MM.1S (cell line): ENCODE measurements around the gene DKK3.

Experiments
- DNase-seq: peaks from one replicate; pipeline ENCODE4 v3.0.0-alpha.2; 2015
- H2AFZ ChIP-seq: fragments of 300-600 bp; sonication (generic); 2 replicates; pipeline ENCODE4 v1.6.0; 2016; ENCODE audit warnings: antibody characterized with exemption, low read length
- H3F3A ChIP-seq: fragments of 300-600 bp; sonication (generic); 2 replicates; pipeline ENCODE4 v1.6.1; 2016; ENCODE audit warnings: mild to moderate bottlenecking, antibody characterized with exemption, low read length, moderate library complexity, mixed read lengths; ENCODE audit not compliant: insufficient read depth
- H3K27ac ChIP-seq: fragments of 300-600 bp; sonication (generic); 2 replicates; pipeline ENCODE4 v1.5.1; 2016; ENCODE audit warnings: mild to moderate bottlenecking, low read length
- H3K27me3 ChIP-seq: fragments of 300-600 bp; sonication (generic); replicated peaks from 2 replicates; pipeline ENCODE4 v1.6.0; 2016; ENCODE audit warnings: low read length; ENCODE audit not compliant: insufficient read depth
- H3K36me3 ChIP-seq: fragments of 300-600 bp; sonication (generic); replicated peaks from 2 replicates; pipeline ENCODE4 v1.6.1; 2016; ENCODE audit warnings: mild to moderate bottlenecking, low read length, mixed read lengths; ENCODE audit not compliant: insufficient read depth
- H3K4me1 ChIP-seq: fragments of 300-600 bp; sonication (generic); 2 replicates; pipeline ENCODE4 v1.6.1; 2016; ENCODE audit warnings: low read length, mixed read lengths
- H3K4me2 ChIP-seq: fragments of 300-600 bp; sonication (generic); 2 replicates; pipeline ENCODE4 v1.6.0; 2016; ENCODE audit warnings: low read depth, low read length
- H3K4me3 ChIP-seq: fragments of 300-600 bp; sonication (generic); 2 replicates; pipeline ENCODE4 v1.5.1; 2016; ENCODE audit warnings: low read length, mixed read lengths
- H3K79me2 ChIP-seq: fragments of 300-600 bp; sonication (generic); 2 replicates; pipeline ENCODE4 v1.6.1; 2016; ENCODE audit warnings: mixed run types, low read length, mixed read lengths
- H3K9ac ChIP-seq: fragments of 300-600 bp; sonication (generic); 2 replicates; pipeline ENCODE4 v1.6.1; 2016; ENCODE audit warnings: low read length, mixed read lengths
- H3K9me2 ChIP-seq: fragments of 300-600 bp; sonication (generic); replicated peaks from 2 replicates; pipeline ENCODE4 v1.6.1; 2016; ENCODE audit warnings: mild to moderate bottlenecking, low read length, mixed read lengths; ENCODE audit not compliant: insufficient read depth
- H3K9me3 ChIP-seq: fragments of 300-600 bp; sonication (generic); replicated peaks from 2 replicates; pipeline ENCODE4 v1.6.1; 2016; ENCODE audit warnings: mild to moderate bottlenecking, low read length, mixed read lengths; ENCODE audit not compliant: insufficient read depth
- H4K20me1 ChIP-seq: fragments of 300-600 bp; sonication (generic); 2 replicates; pipeline ENCODE4 v1.6.1; 2016; ENCODE audit warnings: mild to moderate bottlenecking, low read length, moderate library complexity, mixed read lengths; ENCODE audit not compliant: insufficient read depth
- EZH2 ChIP-seq: fragments of 300-600 bp; sonication (generic); optimal IDR thresholded peaks from 2 replicates; pipeline ENCODE3; 2017; ENCODE audit warnings: low read depth, mild to moderate bottlenecking, antibody characterized with exemption, low read length, mixed read lengths
- EZH2phosphoT487 ChIP-seq: fragments of 300-600 bp; sonication (generic); IDR thresholded peaks from 2 replicates; pipeline ENCODE4 v1.6.1; 2018; ENCODE audit warnings: antibody characterized with exemption, low read length
- TF ChIP-seq, protein P1 (sequence below): fragments of 300-600 bp; sonication (generic); IDR thresholded peaks from 2 replicates; pipeline ENCODE4 v1.5.1; 2016; ENCODE audit warnings: antibody characterized with exemption, low read length, mixed read lengths

DKK3 gene

GRCh38 chr11:12031856-12032544 is 23.6 kb upstream of the DKK3 start:
- TF ChIP-seq, protein P1, sequence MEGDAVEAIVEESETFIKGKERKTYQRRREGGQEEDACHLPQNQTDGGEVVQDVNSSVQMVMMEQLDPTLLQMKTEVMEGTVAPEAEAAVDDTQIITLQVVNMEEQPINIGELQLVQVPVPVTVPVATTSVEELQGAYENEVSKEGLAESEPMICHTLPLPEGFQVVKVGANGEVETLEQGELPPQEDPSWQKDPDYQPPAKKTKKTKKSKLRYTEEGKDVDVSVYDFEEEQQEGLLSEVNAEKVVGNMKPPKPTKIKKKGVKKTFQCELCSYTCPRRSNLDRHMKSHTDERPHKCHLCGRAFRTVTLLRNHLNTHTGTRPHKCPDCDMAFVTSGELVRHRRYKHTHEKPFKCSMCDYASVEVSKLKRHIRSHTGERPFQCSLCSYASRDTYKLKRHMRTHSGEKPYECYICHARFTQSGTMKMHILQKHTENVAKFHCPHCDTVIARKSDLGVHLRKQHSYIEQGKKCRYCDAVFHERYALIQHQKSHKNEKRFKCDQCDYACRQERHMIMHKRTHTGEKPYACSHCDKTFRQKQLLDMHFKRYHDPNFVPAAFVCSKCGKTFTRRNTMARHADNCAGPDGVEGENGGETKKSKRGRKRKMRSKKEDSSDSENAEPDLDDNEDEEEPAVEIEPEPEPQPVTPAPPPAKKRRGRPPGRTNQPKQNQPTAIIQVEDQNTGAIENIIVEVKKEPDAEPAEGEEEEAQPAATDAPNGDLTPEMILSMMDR = no peak
- no peak for TF ChIP-seq EZH2
- no peak for TF ChIP-seq EZH2phosphoT487
- Histone ChIP-seq H3K4me3 (no peak overlapping the region), H3K4me2 (no peak overlapping the region), H3F3A (peaks cover 7% of the 10 kb centered on the region), H3K9ac (no peak overlapping the region), H4K20me1 (no peaks in the 10 kb centered on the region), H3K27ac (no peak overlapping the region), H3K9me3 (no peaks in the 10 kb centered on the region), H3K27me3 (no peaks in the 10 kb centered on the region), H3K4me1 (peaks cover 11% of the 10 kb centered on the region), H3K36me3 (no peaks in the 10 kb centered on the region), H2AFZ (no peak overlapping the region), H3K9me2 (no peaks in the 10 kb centered on the region), H3K79me2 (no peaks in the 10 kb centered on the region)
- DNase-seq = no peak

DNA sequence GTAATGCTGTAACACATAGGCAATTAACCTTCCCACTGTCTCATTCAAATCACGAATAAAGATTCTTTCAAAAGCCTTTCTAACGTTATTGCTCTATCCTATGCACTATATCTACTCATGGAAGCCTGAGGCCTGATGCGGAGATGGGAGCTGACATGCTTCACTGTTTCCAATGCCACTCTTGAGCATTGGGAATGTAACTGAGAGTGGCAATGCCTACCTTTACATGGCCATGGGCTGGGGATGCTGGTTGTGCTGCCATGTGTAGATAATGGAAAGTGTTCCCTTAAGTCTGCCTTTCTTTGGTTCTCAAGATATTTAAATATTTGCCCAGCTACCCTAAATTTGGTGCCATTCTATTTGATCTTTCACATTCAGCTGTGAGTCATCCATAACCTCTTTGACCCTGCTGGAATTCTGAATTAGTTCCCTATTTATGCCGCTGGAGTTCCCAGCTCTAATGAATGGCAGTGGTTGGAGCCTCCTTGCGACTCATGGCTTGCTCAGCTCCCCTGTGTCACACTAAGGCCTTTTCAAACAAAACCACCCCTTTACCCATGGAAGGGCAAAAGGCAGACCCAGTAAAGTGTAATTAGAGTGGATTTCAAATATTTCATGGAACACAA is 21.4 kb upstream of the DKK3 start:
- no peaks in the 10 kb centered on the region for H3K36me3 ChIP-seq
- H2AFZ ChIP-seq = no peak overlapping the region
- TF ChIP-seq, protein P1 = no peak
- no peak overlapping the region for H3K4me2 ChIP-seq
- H3K27ac ChIP-seq = no peak overlapping the region
- no peak for DNase-seq
- no peak overlapping the region for H3K4me3 ChIP-seq
- no peaks in the 10 kb centered on the region for H3K79me2 ChIP-seq
- no peaks in the 10 kb centered on the region for H4K20me1 ChIP-seq
- no peaks in the 10 kb centered on the region for H3K9me2 ChIP-seq
- no peak overlapping the region for H3K9ac ChIP-seq
- peaks cover 22% of the 10 kb centered on the region for H3K4me1 ChIP-seq
- no peaks in the 10 kb centered on the region for H3K9me3 ChIP-seq
- H3K27me3 ChIP-seq = no peaks in the 10 kb centered on the region
- peaks cover 20% of the 10 kb centered on the region for H3F3A ChIP-seq

- Histone ChIP-seq H3K27ac (no peak overlapping the region), H2AFZ (no peak overlapping the region), H3K27me3 (no peaks in the 10 kb centered on the region), H3K4me3 (no peak overlapping the region), H3K79me2 (no peaks in the 10 kb centered on the region), H3K9me2 (no peaks in the 10 kb centered on the region), H3K4me1 (peaks cover 22% of the 10 kb centered on the region), H3K4me2 (no peak overlapping the region), H3K9ac (no peak overlapping the region), H3K9me3 (no peaks in the 10 kb centered on the region), H3K36me3 (no peaks in the 10 kb centered on the region), H4K20me1 (no peaks in the 10 kb centered on the region), H3F3A (peaks cover 20% of the 10 kb centered on the region)
- TF ChIP-seq EZH2 (no peak), EZH2phosphoT487 (no peak)
- TF ChIP-seq, protein P1 = no peak
- DNase-seq = no peak
These were observed 20.7 kb upstream of the DKK3 start for GRCh38 chr11:12029119-12029518.
